ENCODE measurements around the gene HS3ST5.
A peak's percentile ranks its signal among the peaks of the same experiment; 100 is the strongest.

The HS3ST5 gene

GRCh38 chr6:114310053-114310452 lies 32.8 kb downstream of the HS3ST5 start:
- H2BK12ac ChIP-seq (ENCODE audit: low read length in 2 of 2) = no peak overlapping the region
- H3K23ac ChIP-seq (ENCODE audit: low read length in 2 of 2) = no peak overlapping the region
- WGBS = 80% methylated on average over 1 of the region's 2 CpGs

GRCh38 chr6:114304304-114304887 lies 38.4 kb downstream of the HS3ST5 start:
- H2BK5ac ChIP-seq (ENCODE audit: low read depth, low read length, poor library complexity, severe bottlenecking) = no peak overlapping the region
- no peak overlapping the region for H3K27ac ChIP-seq (ENCODE audit: low read length, poor library complexity, severe bottlenecking)
- H3K18ac ChIP-seq (ENCODE audit: low read depth in 1 of 2, low read length in 2 of 2) = no peak overlapping the region
- no peaks in the 10 kb centered on the region for H3K27me3 ChIP-seq (ENCODE audit: control insufficient read depth in 1 of 2, insufficient read depth in 1 of 2, low read length in 2 of 2)
- H4K91ac ChIP-seq (ENCODE audit: low read length) = no peak overlapping the region
- H3K79me1 ChIP-seq (replicated peaks; ENCODE audit: low read length, poor library complexity, severe bottlenecking) = no peaks in the 10 kb centered on the region
- H4K8ac ChIP-seq (ENCODE audit: low read length) = no peak overlapping the region
- H3K4me1 ChIP-seq (ENCODE audit: control insufficient read depth, insufficient read depth, low read depth, low read length) = no peaks in the 10 kb centered on the region
- no CpG with 5 or more reads among the region's 1 CpG for WGBS
- no peak overlapping the region for H2AFZ ChIP-seq (ENCODE audit: low read depth, low read length)
- no peak overlapping the region for H3K14ac ChIP-seq (ENCODE audit: low read length in 2 of 2)
- DNase-seq = peak; percentile 15
- no peak overlapping the region for H2AK5ac ChIP-seq (ENCODE audit: low read length, severe bottlenecking)
- H3K4me2 ChIP-seq (ENCODE audit: low read length, poor library complexity, severe bottlenecking) = no peak overlapping the region
- no peak overlapping the region for H3K9ac ChIP-seq (ENCODE audit: low read length)
- no peaks in the 10 kb centered on the region for H3K36me3 ChIP-seq (ENCODE audit: control insufficient read depth in 1 of 2, insufficient read depth in 2 of 2, low read depth in 1 of 2, low read length in 2 of 2)
- H2BK12ac ChIP-seq (ENCODE audit: low read length in 2 of 2) = no peak overlapping the region
- H3K4ac ChIP-seq (ENCODE audit: low read depth in 1 of 2, low read length in 2 of 2) = no peak overlapping the region
- no peak overlapping the region for H3K4me3 ChIP-seq (ENCODE audit: insufficient read depth in 1 of 2, low read depth in 1 of 2, low read length in 2 of 2)
- H2BK120ac ChIP-seq (ENCODE audit: low read depth, low read length) = no peak overlapping the region
- H3K9me3 ChIP-seq (ENCODE audit: control insufficient read depth, low read length) = no peaks in the 10 kb centered on the region
- no peak overlapping the region for H2BK15ac ChIP-seq (ENCODE audit: low read depth, poor library complexity, severe bottlenecking)
- H3K23ac ChIP-seq (ENCODE audit: low read length in 2 of 2) = no peak overlapping the region

More at GRCh38 chr6:114310053-114310452, 32.8 kb downstream of the HS3ST5 start:
- no peak overlapping the region for H3K27ac ChIP-seq (ENCODE audit: low read length, poor library complexity, severe bottlenecking)
- no peak overlapping the region for H2BK120ac ChIP-seq (ENCODE audit: low read depth, low read length)
- no peak for DNase-seq
- H3K14ac ChIP-seq (ENCODE audit: low read length in 2 of 2) = no peak overlapping the region
- no peaks in the 10 kb centered on the region for H3K27me3 ChIP-seq (ENCODE audit: control insufficient read depth in 1 of 2, insufficient read depth in 1 of 2, low read length in 2 of 2)
- H3K4me3 ChIP-seq (ENCODE audit: insufficient read depth in 1 of 2, low read depth in 1 of 2, low read length in 2 of 2) = no peak overlapping the region
- no peak overlapping the region for H4K8ac ChIP-seq (ENCODE audit: low read length)
- H3K36me3 ChIP-seq (ENCODE audit: control insufficient read depth in 1 of 2, insufficient read depth in 2 of 2, low read depth in 1 of 2, low read length in 2 of 2) = no peaks in the 10 kb centered on the region
- H3K18ac ChIP-seq (ENCODE audit: low read depth in 1 of 2, low read length in 2 of 2) = no peak overlapping the region
- H3K9me3 ChIP-seq (ENCODE audit: control insufficient read depth, low read length) = no peaks in the 10 kb centered on the region
- no peak overlapping the region for H2BK15ac ChIP-seq (ENCODE audit: low read depth, poor library complexity, severe bottlenecking)
- no peak overlapping the region for H3K4ac ChIP-seq (ENCODE audit: low read depth in 1 of 2, low read length in 2 of 2)
- no peak overlapping the region for H3K9ac ChIP-seq (ENCODE audit: low read length)
- no peaks in the 10 kb centered on the region for H3K4me1 ChIP-seq (ENCODE audit: control insufficient read depth, insufficient read depth, low read depth, low read length)
- no peak overlapping the region for H2AFZ ChIP-seq (ENCODE audit: low read depth, low read length)
- H2AK5ac ChIP-seq (ENCODE audit: low read length, severe bottlenecking) = no peak overlapping the region
- H4K91ac ChIP-seq (ENCODE audit: low read length) = no peak overlapping the region
- no peak overlapping the region for H3K4me2 ChIP-seq (ENCODE audit: low read length, poor library complexity, severe bottlenecking)
- peaks cover 1% of the 10 kb centered on the region for H3K79me1 ChIP-seq (replicated peaks; ENCODE audit: low read length, poor library complexity, severe bottlenecking)
- no peak overlapping the region for H2BK5ac ChIP-seq (ENCODE audit: low read depth, low read length, poor library complexity, severe bottlenecking)

GRCh38 chr6:114301596-114302219 lies 41.1 kb downstream of the HS3ST5 start:
- Histone ChIP-seq H4K91ac (ENCODE audit: low read length) (no peak overlapping the region), H3K9ac (ENCODE audit: low read length) (no peak overlapping the region), H3K4ac (ENCODE audit: low read depth in 1 of 2, low read length in 2 of 2) (no peak overlapping the region), H3K4me1 (ENCODE audit: control insufficient read depth, insufficient read depth, low read depth, low read length) (no peaks in the 10 kb centered on the region), H3K14ac (ENCODE audit: low read length in 2 of 2) (no peak overlapping the region), H2BK12ac (ENCODE audit: low read length in 2 of 2) (no peak overlapping the region), H2BK120ac (ENCODE audit: low read depth, low read length) (no peak overlapping the region), H3K27me3 (ENCODE audit: control insufficient read depth in 1 of 2, insufficient read depth in 1 of 2, low read length in 2 of 2) (no peaks in the 10 kb centered on the region), H3K23ac (ENCODE audit: low read length in 2 of 2) (no peak overlapping the region), H2BK5ac (ENCODE audit: low read depth, low read length, poor library complexity, severe bottlenecking) (no peak overlapping the region), H3K18ac (ENCODE audit: low read depth in 1 of 2, low read length in 2 of 2) (no peak overlapping the region), H3K4me2 (ENCODE audit: low read length, poor library complexity, severe bottlenecking) (no peak overlapping the region), H2BK15ac (ENCODE audit: low read depth, poor library complexity, severe bottlenecking) (no peak overlapping the region), H4K8ac (ENCODE audit: low read length) (no peak overlapping the region), H2AK5ac (ENCODE audit: low read length, severe bottlenecking) (no peak overlapping the region), H3K9me3 (ENCODE audit: control insufficient read depth, low read length) (no peaks in the 10 kb centered on the region), H3K79me1 (replicated peaks; ENCODE audit: low read length, poor library complexity, severe bottlenecking) (no peaks in the 10 kb centered on the region), H3K27ac (ENCODE audit: low read length, poor library complexity, severe bottlenecking) (no peak overlapping the region), H3K36me3 (ENCODE audit: control insufficient read depth in 1 of 2, insufficient read depth in 2 of 2, low read depth in 1 of 2, low read length in 2 of 2) (no peaks in the 10 kb centered on the region), H2AFZ (ENCODE audit: low read depth, low read length) (no peak overlapping the region), H3K4me3 (ENCODE audit: insufficient read depth in 1 of 2, low read depth in 1 of 2, low read length in 2 of 2) (no peak overlapping the region)
- DNase-seq = no peak
- WGBS = 100% methylated on average over 2 of the region's 2 CpGs

GRCh38 chr6:114297135-114297534 lies 45.7 kb downstream of the HS3ST5 start:
- Histone ChIP-seq H2BK5ac (ENCODE audit: low read depth, low read length, poor library complexity, severe bottlenecking) (no peak overlapping the region), H3K4me1 (ENCODE audit: control insufficient read depth, insufficient read depth, low read depth, low read length) (no peaks in the 10 kb centered on the region), H3K4me2 (ENCODE audit: low read length, poor library complexity, severe bottlenecking) (no peak overlapping the region), H2BK120ac (ENCODE audit: low read depth, low read length) (no peak overlapping the region), H3K9me3 (ENCODE audit: control insufficient read depth, low read length) (no peaks in the 10 kb centered on the region), H3K27ac (ENCODE audit: low read length, poor library complexity, severe bottlenecking) (no peak overlapping the region), H3K9ac (ENCODE audit: low read length) (no peak overlapping the region), H3K79me1 (replicated peaks; ENCODE audit: low read length, poor library complexity, severe bottlenecking) (no peaks in the 10 kb centered on the region), H2BK12ac (ENCODE audit: low read length in 2 of 2) (no peak overlapping the region), H3K23ac (ENCODE audit: low read length in 2 of 2) (no peak overlapping the region), H2AK5ac (ENCODE audit: low read length, severe bottlenecking) (no peak overlapping the region), H4K91ac (ENCODE audit: low read length) (no peak overlapping the region), H3K36me3 (ENCODE audit: control insufficient read depth in 1 of 2, insufficient read depth in 2 of 2, low read depth in 1 of 2, low read length in 2 of 2) (no peaks in the 10 kb centered on the region), H3K27me3 (ENCODE audit: control insufficient read depth in 1 of 2, insufficient read depth in 1 of 2, low read length in 2 of 2) (no peaks in the 10 kb centered on the region), H2AFZ (ENCODE audit: low read depth, low read length) (no peak overlapping the region), H4K8ac (ENCODE audit: low read length) (no peak overlapping the region), H3K4me3 (ENCODE audit: insufficient read depth in 1 of 2, low read depth in 1 of 2, low read length in 2 of 2) (no peak overlapping the region), H3K18ac (ENCODE audit: low read depth in 1 of 2, low read length in 2 of 2) (no peak overlapping the region), H2BK15ac (ENCODE audit: low read depth, poor library complexity, severe bottlenecking) (no peak overlapping the region), H3K14ac (ENCODE audit: low read length in 2 of 2) (no peak overlapping the region), H3K4ac (ENCODE audit: low read depth in 1 of 2, low read length in 2 of 2) (no peak overlapping the region)
- WGBS = 91% methylated on average over 6 of the region's 6 CpGs
- DNase-seq = no peak
